Measurements from ENCODE around the gene C2orf92. TPM values are rescaled to one million over a fixed set of nuclear protein-coding genes. Genes with fewer than 3 reads are reported as not detected.
"Not testable (repeated sequence)": the region's sequence is repeated elsewhere in the genome, so short reads cannot be mapped to it uniquely, and the experiment has no call there.

C2orf92 gene
- total RNA-seq, 1 donor from 2014 or later: 11.5 TPM

- no peak overlapping the region for H3K4me3 Mint-ChIP-seq
- H3K27ac Mint-ChIP-seq: no peak overlapping the region
- DNase-seq (ENCODE audit: extremely low spot score, unreplicated experiment): no peak
- TF ChIP-seq CTCF (conservative IDR thresholded peaks at IDR 0.05): no peak
- H3K36me3 Mint-ChIP-seq: no peaks in the 10 kb centered on the region
- peaks cover 8% of the 10 kb centered on the region for H3K27me3 Mint-ChIP-seq
- peaks cover 30% of the 10 kb centered on the region for H3K4me1 Mint-ChIP-seq (ENCODE audit: unreplicated experiment)
- H3K9me3 Mint-ChIP-seq: peaks cover 4% of the 10 kb centered on the region
Observed at GRCh38 chr2:97711394-97711711, 41.8 kb downstream of the C2orf92 start.

GRCh38 chr2:97712175-97712574 is 42.7 kb downstream of the C2orf92 start:
- not testable (repeated sequence) for H3K4me3 Mint-ChIP-seq; H3K27ac Mint-ChIP-seq; DNase-seq (ENCODE audit: extremely low spot score, unreplicated experiment); H3K36me3 Mint-ChIP-seq; H3K9me3 Mint-ChIP-seq; H3K27me3 Mint-ChIP-seq
- H3K4me1 Mint-ChIP-seq (ENCODE audit: unreplicated experiment): peaks cover 35% of the 10 kb centered on the region

GRCh38 chr2:97712693-97713295 is 43.3 kb downstream of the C2orf92 start:
- no peak for TF ChIP-seq CTCF (conservative IDR thresholded peaks at IDR 0.05)
- Mint-ChIP-seq H3K4me3 (no peak overlapping the region), H3K27me3 (peaks cover 8% of the 10 kb centered on the region), H3K4me1 (ENCODE audit: unreplicated experiment) (peaks cover 40% of the 10 kb centered on the region), H3K27ac (no peak overlapping the region), H3K9me3 (peaks cover 4% of the 10 kb centered on the region), H3K36me3 (no peaks in the 10 kb centered on the region)
- no peak for DNase-seq (ENCODE audit: extremely low spot score, unreplicated experiment)

- DNase-seq (ENCODE audit: extremely low spot score, unreplicated experiment): no peak
- no peak within 1 kb of the TSS for H3K27ac Mint-ChIP-seq
- peaks cover 8% of the 10 kb centered on the region for H3K27me3 Mint-ChIP-seq
- TF ChIP-seq CTCF (conservative IDR thresholded peaks at IDR 0.05): no peak
- no peaks in the 10 kb centered on the region for H3K36me3 Mint-ChIP-seq
- H3K4me3 Mint-ChIP-seq: peak within 1 kb of the TSS; percentile 52
- H3K4me1 Mint-ChIP-seq (ENCODE audit: unreplicated experiment): peaks cover 42% of the 10 kb centered on the region
- H3K9me3 Mint-ChIP-seq: peaks cover 4% of the 10 kb centered on the region
Observed at GRCh38 chr2:97713296-97714083, 44.0 kb downstream of the C2orf92 start, which contains the start of gene ZAP70. Gene ZAP70, plus strand, starts transcription at chr2:97713576. Its CDS starts 10,461 bp downstream, at chr2:97724037.

- Mint-ChIP-seq H3K9me3 (peaks cover 4% of the 10 kb centered on the region), H3K36me3 (no peaks in the 10 kb centered on the region), H3K27me3 (peaks cover 8% of the 10 kb centered on the region), H3K27ac (no peak overlapping the region), H3K4me3 (no peak overlapping the region), H3K4me1 (ENCODE audit: unreplicated experiment) (peaks cover 42% of the 10 kb centered on the region)
- no peak for TF ChIP-seq CTCF (conservative IDR thresholded peaks at IDR 0.05)
- no peak for DNase-seq (ENCODE audit: extremely low spot score, unreplicated experiment)
Observed at GRCh38 chr2:97714084-97714949, 44.8 kb downstream of the C2orf92 start.
